Kidney epithelial cell (primary cell): ENCODE data around the gene MLF2. TPM values are rescaled to one million over a fixed set of nuclear protein-coding genes. Genes with fewer than 3 reads are reported as not detected.

ENCODE experiments used
- DNase-seq: peaks from one replicate; pipeline ENCODE4 v3.0.0-alpha.2; 2010; ENCODE audit warnings: low read depth
- H3K27me3 ChIP-seq: 2 replicates; pipeline ENCODE4 v1.6.0; 2011; ENCODE audit warnings: low read length; ENCODE audit not compliant: control insufficient read depth, insufficient read depth
- H3K36me3 ChIP-seq: 2 replicates; pipeline ENCODE4 v1.5.1; 2011; ENCODE audit warnings: low read length; ENCODE audit not compliant: control insufficient read depth, insufficient read depth
- H3K4me3 ChIP-seq: 2 replicates; pipeline ENCODE4 v1.5.1; 2011; ENCODE audit warnings: low read depth, mild to moderate bottlenecking, control low read depth, low read length
- total RNA-seq: library from RNA; depleted of rRNA; stranded (reverse); fragments of >200 nt; gene quantifications from 2 replicates; pipeline ENCODE4 v1.2.3, GENCODE V29; 2015
- TF ChIP-seq, protein P1 (sequence below): IDR thresholded peaks from 2 replicates; pipeline ENCODE4 v1.5.1; 2011; ENCODE audit warnings: mild to moderate bottlenecking, moderate library complexity, low read length, control low read depth, inconsistent platforms; ENCODE audit not compliant: insufficient read depth, poor library complexity, severe bottlenecking

The MLF2 gene
- total RNA-seq, 1 donor from 2014 or later: 190 TPM

DNA sequence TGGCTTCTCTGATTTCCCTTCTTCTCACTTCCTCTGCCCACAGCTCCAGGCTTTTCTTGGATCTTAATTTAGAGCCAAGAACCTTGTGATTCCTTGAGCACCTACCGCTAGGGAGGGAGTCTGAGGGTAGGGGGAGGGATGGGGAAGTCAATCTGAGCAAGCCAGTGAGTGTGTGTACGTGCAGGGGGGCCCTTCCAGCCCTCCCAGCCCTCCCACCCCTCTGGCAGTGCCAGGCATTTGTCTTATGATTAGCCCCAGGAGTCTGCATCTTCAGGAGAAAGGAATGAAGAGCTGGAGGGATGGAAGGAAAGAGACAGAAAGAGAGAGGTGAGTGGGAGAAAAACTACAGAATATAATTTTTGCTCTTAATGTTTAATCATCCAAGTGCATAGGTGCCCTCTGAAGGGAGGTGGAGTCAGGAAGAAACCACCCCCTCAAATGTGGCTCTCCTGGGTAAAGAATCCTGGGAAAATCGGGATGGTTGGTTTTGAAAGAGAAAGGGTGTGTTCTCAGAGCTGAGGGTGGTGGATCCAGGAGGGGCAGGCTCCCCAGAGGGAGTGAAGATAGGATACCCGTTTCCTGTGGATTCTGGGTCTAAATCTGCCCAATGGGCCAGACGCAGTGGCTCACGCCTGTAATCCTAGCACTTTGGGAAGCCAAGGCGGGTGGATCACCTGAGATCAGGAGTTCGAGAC, 54.4 kb downstream of the MLF2 start:
- no peak overlapping the region for H3K4me3 ChIP-seq
- H3K36me3 ChIP-seq: no peaks in the 10 kb centered on the region
- peaks cover 19% of the 10 kb centered on the region for H3K27me3 ChIP-seq
- TF ChIP-seq, protein P1, sequence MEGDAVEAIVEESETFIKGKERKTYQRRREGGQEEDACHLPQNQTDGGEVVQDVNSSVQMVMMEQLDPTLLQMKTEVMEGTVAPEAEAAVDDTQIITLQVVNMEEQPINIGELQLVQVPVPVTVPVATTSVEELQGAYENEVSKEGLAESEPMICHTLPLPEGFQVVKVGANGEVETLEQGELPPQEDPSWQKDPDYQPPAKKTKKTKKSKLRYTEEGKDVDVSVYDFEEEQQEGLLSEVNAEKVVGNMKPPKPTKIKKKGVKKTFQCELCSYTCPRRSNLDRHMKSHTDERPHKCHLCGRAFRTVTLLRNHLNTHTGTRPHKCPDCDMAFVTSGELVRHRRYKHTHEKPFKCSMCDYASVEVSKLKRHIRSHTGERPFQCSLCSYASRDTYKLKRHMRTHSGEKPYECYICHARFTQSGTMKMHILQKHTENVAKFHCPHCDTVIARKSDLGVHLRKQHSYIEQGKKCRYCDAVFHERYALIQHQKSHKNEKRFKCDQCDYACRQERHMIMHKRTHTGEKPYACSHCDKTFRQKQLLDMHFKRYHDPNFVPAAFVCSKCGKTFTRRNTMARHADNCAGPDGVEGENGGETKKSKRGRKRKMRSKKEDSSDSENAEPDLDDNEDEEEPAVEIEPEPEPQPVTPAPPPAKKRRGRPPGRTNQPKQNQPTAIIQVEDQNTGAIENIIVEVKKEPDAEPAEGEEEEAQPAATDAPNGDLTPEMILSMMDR: no peak
- DNase-seq: no peak

Other genes starting within 250 kb of the MLF2 start
- 3,951 and 4,700 TPM in 2 replicates for gene GAPDH, start 218.6 kb downstream of the MLF2 start, total RNA-seq
- gene IFFO1, start 197.1 kb downstream of the MLF2 start, total RNA-seq: 9.9 and 12.4 TPM in 2 replicates
- gene NOP2, start 184.8 kb downstream of the MLF2 start, total RNA-seq: 52.4 and 62.2 TPM in 2 replicates
- 276 and 287 TPM in 2 replicates for gene CHD4, start 145.8 kb downstream of the MLF2 start, total RNA-seq
- gene LPAR5, start 117.2 kb downstream of the MLF2 start, total RNA-seq: 3.8 and 5.2 TPM in 2 replicates
- 0.75 and 0.89 TPM in 2 replicates for gene ACRBP, start 105.7 kb downstream of the MLF2 start, total RNA-seq
- gene ING4, start 90.0 kb downstream of the MLF2 start, total RNA-seq: 31.8 and 34.1 TPM in 2 replicates
- 34.0 and 36.6 TPM in 2 replicates for gene ZNF384, start 63.8 kb downstream of the MLF2 start, total RNA-seq
- gene PIANP, start 52.3 kb downstream of the MLF2 start, total RNA-seq: 0.07 and 0.13 TPM in 2 replicates
- 65.2 and 69.1 TPM in 2 replicates for gene COPS7A, start 29.1 kb downstream of the MLF2 start, total RNA-seq
- gene PTMS, start 13.2 kb upstream of the MLF2 start, total RNA-seq: 169 and 193 TPM in 2 replicates
- not detected in 2 replicates for gene LAG3, start 19.4 kb upstream of the MLF2 start, total RNA-seq
- 0.08 TPM in 1 of 2 replicates, not detected in the other for gene CD4, start 36.4 kb upstream of the MLF2 start, total RNA-seq
- gene GPR162, start 68.7 kb upstream of the MLF2 start, total RNA-seq: 0.21 and 0.75 TPM in 2 replicates
- 21.8 and 27.7 TPM in 2 replicates for gene P3H3, start 75.3 kb upstream of the MLF2 start, total RNA-seq
- 0.34 and 0.38 TPM in 2 replicates for gene GNB3, start 87.8 kb upstream of the MLF2 start, total RNA-seq
- 5.8 and 8.3 TPM in 2 replicates for gene CDCA3, start 98.1 kb upstream of the MLF2 start, total RNA-seq
- 70.1 and 77.2 TPM in 2 replicates for gene USP5, start 99.0 kb upstream of the MLF2 start, total RNA-seq
- gene TPI1, start 114.4 kb upstream of the MLF2 start, total RNA-seq: 499 and 519 TPM in 2 replicates
- gene SPSB2, start 120.2 kb upstream of the MLF2 start, total RNA-seq: 10.1 and 11.9 TPM in 2 replicates
- 11.6 and 12.8 TPM in 2 replicates for gene LRRC23, start 151.7 kb upstream of the MLF2 start, total RNA-seq
- gene ENO2, start 161.4 kb upstream of the MLF2 start, total RNA-seq: 27.0 and 33.7 TPM in 2 replicates
- gene ATN1, start 174.8 kb upstream of the MLF2 start, total RNA-seq: 32.7 and 38.6 TPM in 2 replicates
- not detected in 2 replicates for gene RNU7-1, start 190.7 kb upstream of the MLF2 start, total RNA-seq
- 216 and 236 TPM in 2 replicates for gene C12orf57, start 190.9 kb upstream of the MLF2 start, total RNA-seq
- 17.0 and 31.3 TPM in 2 replicates for gene PTPN6, start 198.2 kb upstream of the MLF2 start, total RNA-seq
- gene PHB2, start 217.5 kb upstream of the MLF2 start, total RNA-seq: 360 and 474 TPM in 2 replicates
- gene EMG1, start 217.8 kb upstream of the MLF2 start, total RNA-seq: 32.4 and 33.3 TPM in 2 replicates